Body of pancreas (tissue), 4 donors: ENCODE results near the gene CAMTA1. TPM values are rescaled to one million over a fixed set of nuclear protein-coding genes. Genes with fewer than 3 reads are reported as not detected.

Source experiments
- ATAC-seq: fragments of 150-250 bp; one replicate; pipeline ENCODE4 v1.9.1; 2016
- DNase-seq, 4 donors: peaks; one replicate each; pipeline ENCODE4 v3.0.0-alpha.2; 2019
- H3K27ac ChIP-seq, 4 donors: fragments of 200-600 bp; sonication (generic); 1 replicate in 3 of 4; 2 replicates in 1 of 4; pipeline versions ENCODE4 v1.5.1 to v1.6.1; 2016 to 2019; ENCODE audit warnings: mild to moderate bottlenecking in 1 of 4, mixed read lengths in 1 of 4, moderate library complexity in 1 of 4
- H3K27me3 ChIP-seq, 2 donors: fragments of 200-600 bp; sonication (generic); one replicate each; pipeline ENCODE4 v1.6.0; 2016; ENCODE audit warnings: mild to moderate bottlenecking in 1 of 2
- H3K36me3 ChIP-seq, 2 donors: fragments of 200-600 bp; sonication (generic); replicated peaks in 1 of 2; 2 replicates each; pipeline ENCODE4 v1.5.1; 2016; ENCODE audit warnings: low read depth in 2 of 2; ENCODE audit not compliant: insufficient read depth in 1 of 2
- H3K4me1 ChIP-seq: fragments of 200-600 bp; sonication (generic); one replicate; pipeline ENCODE4 v1.6.0; 2016
- H3K4me3 ChIP-seq, 2 donors: fragments of 200-600 bp; sonication (generic); 1 replicate in 1 of 2; 2 replicates in 1 of 2; pipeline ENCODE4 v1.5.1; 2016 to 2019
- H3K9me3 ChIP-seq, 3 donors: fragments of 200-600 bp; sonication (generic); 1 replicate in 2 of 3; 2 replicates in 1 of 3; pipeline ENCODE4 v1.5.1; 2016
- POLR2A ChIP-seq, 3 donors: fragments of 450-650 bp; IDR thresholded peaks; one replicate each; pipeline ENCODE4 v1.6.1; 2016; ENCODE audit warnings: antibody characterized with exemption in 3 of 3, mild to moderate bottlenecking in 2 of 3
- WGBS, 2 donors: methylation state at CpG; one replicate each; pipeline ENCODE4 v1.1.5; 2017; 5-methylcytosine and 5-hydroxymethylcytosine counted together
- intact Hi-C: fragments of 100-400 bp; cut with DNase I; formaldehyde crosslinking; loops from one replicate; pipeline ENCODE4 v1.15.1; 2023
- total RNA-seq, 2 donors: library from RNA; depleted of rRNA; stranded (reverse); fragments of >200 nt; gene quantifications; one replicate each; pipeline ENCODE4 v1.1.0, GENCODE V29; 2016
- TF ChIP-seq, protein P1 (sequence below), 7 experiments: fragments of 450-650 bp in 4 of 7; fragments of 200-600 bp in 3 of 7; sonication (generic) in 3 of 7; IDR thresholded peaks; one replicate each; pipeline ENCODE4 v1.5.1; 2016 to 2019; ENCODE audit warnings: antibody characterized with exemption in 7 of 7

Gene CAMTA1
- total RNA-seq, 2 donors from 2014 or later: 36.3 to 59.7 TPM

DNA sequence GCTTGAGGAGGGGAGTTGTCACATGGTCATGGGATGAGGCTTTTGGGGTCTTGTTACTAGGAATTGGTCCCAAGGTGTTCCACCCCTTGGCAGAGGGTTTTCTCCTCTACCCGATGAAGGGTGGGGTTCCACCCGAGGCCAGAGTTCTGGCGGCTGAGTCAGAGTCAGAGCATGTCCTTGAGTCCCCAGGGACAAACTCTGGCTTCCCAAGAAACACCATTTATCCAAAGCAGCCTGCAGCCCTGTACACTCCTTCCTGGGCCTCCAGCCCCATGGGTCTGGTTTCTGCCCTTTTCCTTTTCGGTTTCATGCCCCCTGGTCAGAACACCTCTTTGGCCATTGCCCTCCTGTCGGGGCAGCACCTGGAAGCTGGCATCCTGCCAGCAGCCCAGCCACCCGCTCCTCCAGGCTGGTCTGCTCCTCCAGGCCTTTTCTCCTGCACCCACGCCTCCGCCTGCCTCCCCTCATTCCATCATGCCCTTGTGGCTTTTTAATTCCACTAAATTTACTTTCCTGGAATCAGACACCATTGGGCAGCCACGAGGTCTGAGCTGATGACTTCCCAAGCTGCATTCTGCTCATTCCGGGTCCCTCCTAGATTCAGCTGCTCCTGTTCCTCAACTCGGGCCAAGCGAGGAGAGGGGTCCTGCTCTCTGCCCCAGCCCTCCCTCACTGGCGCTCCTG lies 684.1 kb downstream of the CAMTA1 start:
- Histone ChIP-seq H3K36me3 (no peaks in the 10 kb centered on the region), H3K4me3 (no peak overlapping the region), H3K9me3 (no peaks in the 10 kb centered on the region), H3K27ac (no peak overlapping the region), H3K4me1 (no peaks in the 10 kb centered on the region), H3K27me3 (no peaks in the 10 kb centered on the region)
- intact Hi-C loops: no loop called here
- WGBS, 2 donors: 56 to 73% methylated on average over 10 to 13 of the region's 13 CpGs
- TF ChIP-seq, protein P1, sequence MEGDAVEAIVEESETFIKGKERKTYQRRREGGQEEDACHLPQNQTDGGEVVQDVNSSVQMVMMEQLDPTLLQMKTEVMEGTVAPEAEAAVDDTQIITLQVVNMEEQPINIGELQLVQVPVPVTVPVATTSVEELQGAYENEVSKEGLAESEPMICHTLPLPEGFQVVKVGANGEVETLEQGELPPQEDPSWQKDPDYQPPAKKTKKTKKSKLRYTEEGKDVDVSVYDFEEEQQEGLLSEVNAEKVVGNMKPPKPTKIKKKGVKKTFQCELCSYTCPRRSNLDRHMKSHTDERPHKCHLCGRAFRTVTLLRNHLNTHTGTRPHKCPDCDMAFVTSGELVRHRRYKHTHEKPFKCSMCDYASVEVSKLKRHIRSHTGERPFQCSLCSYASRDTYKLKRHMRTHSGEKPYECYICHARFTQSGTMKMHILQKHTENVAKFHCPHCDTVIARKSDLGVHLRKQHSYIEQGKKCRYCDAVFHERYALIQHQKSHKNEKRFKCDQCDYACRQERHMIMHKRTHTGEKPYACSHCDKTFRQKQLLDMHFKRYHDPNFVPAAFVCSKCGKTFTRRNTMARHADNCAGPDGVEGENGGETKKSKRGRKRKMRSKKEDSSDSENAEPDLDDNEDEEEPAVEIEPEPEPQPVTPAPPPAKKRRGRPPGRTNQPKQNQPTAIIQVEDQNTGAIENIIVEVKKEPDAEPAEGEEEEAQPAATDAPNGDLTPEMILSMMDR (IDR thresholded peaks at IDR 0.05): no peak
- no peak for TF ChIP-seq POLR2A (IDR thresholded peaks at IDR 0.05)
- DNase-seq (peak in 2 of 4 donors; percentile 25 to 26), ATAC-seq (no peak)

DNA sequence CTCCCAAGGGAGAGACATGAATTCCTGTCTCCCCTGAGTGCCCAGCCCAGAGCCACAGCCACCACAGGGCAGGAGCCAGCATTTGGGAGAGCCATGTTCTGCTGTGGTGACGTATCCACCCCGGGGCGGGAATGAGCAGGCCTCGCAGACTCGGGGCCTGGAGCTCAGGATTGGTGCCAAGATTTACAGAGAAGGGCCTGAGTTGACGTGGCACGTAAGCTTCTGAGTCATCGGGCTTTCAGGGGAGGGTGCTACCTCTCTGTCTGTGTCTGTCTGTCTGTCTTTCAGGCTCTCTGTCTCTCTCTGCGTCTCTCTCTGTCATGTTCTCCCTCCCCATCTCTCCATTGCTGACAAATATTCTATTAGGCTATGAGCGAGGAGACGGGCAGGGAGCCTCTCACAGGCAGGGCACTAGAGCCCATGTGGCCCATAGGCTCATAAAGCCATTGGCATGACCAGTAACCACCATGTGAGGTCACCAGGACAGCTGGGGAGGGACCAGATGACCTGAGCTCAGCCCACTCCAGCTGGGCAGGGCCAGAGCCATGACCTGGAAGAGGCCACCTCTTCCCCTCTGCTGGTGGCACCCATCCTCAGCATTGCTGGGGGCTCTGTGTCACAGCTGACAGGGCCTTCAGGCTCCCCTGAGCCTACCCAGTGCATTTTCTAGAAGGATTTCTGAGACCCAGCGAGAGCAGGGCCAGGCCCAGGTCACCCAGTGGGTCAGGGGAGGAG lies 685.8 kb downstream of the CAMTA1 start:
- Histone ChIP-seq H3K4me3 (no peak overlapping the region), H3K9me3 (no peaks in the 10 kb centered on the region), H3K36me3 (no peaks in the 10 kb centered on the region), H3K27me3 (no peaks in the 10 kb centered on the region), H3K27ac (no peak overlapping the region), H3K4me1 (no peaks in the 10 kb centered on the region)
- intact Hi-C loops: no loop called here
- TF ChIP-seq, protein P1 (IDR thresholded peaks at IDR 0.05): no peak
- no peak for TF ChIP-seq POLR2A (IDR thresholded peaks at IDR 0.05)
- ATAC-seq: peak; percentile 31
- 68 to 71% methylated on average over 10 to 12 of the region's 12 CpGs for WGBS, 2 donors
- DNase-seq: peak; percentile 22 to 52 (median 36)

DNA sequence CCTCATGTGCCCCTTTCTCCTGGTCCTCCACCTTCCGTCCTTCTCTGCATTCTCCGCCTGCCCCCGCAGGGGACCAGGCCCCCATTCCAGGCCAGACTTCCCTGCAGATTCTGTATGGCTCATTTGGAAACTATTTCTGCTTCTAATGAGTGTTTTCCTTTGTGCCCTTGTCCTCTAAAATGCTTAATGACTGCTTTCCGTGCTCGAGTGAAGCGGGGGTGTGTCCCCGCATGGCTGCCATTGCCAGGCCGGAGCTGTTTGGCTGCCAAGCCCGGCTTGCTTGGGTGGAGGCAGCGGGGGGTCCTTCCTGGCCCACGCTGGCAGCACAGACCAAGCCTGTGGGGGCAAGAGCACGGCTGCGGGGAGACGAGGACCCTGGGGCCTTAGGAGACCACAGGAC lies 686.6 kb downstream of the CAMTA1 start:
- WGBS, 2 donors: 65 to 71% methylated on average over 13 to 14 of the region's 14 CpGs
- ATAC-seq: no peak
- Histone ChIP-seq H3K27ac (no peak overlapping the region), H3K9me3 (no peaks in the 10 kb centered on the region), H3K27me3 (no peaks in the 10 kb centered on the region), H3K36me3 (no peaks in the 10 kb centered on the region), H3K4me3 (no peak overlapping the region), H3K4me1 (no peaks in the 10 kb centered on the region)
- intact Hi-C loops: no loop called here
- TF ChIP-seq, protein P1 (IDR thresholded peaks at IDR 0.05): no peak
- no peak for DNase-seq

DNA sequence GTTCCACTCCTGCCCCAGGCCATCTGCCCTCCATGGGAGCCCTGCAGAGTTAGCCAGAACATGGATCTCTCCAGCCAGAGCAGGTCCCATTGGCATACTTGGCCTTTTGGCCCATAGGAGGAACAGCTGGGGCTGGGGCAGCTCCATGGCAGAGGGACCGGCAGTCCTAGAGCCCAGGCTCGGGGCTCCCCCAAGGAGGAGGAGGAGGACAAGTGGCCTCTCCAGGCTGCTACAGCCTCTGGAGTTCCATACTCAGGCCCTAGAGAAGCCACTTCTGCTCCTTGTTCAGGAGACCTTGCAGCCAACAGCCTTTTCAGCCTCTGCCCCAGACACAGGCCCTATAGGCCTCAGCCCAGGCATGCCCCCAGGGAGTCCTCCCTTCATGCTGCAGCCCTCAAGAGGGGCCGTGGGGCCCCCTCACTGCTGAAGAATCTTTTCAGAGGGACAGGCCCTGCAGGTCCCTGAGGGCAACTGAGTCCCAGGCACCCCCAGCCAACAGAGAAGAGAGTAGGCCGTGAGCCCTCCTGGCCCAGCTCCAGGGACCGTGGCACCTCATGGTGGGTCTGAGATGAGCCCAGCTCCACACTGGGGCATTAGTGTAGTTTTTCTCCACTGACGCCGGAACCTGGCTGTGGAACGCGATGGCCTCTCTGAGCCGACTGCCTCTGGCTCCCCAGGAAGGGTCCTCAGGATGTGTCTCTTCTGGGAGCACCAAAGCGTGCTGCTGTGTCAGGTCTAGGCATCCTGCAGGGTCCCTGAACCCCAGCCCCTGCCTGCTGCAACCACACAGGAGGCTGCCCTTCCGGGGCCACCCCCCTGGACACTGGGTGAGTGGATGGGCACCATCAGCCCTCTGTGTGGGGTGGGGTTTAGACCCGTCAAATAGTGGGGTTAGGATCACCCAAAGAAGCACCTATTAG lies 688.2 kb downstream of the CAMTA1 start:
- Histone ChIP-seq H3K4me3 (no peak overlapping the region), H3K36me3 (no peaks in the 10 kb centered on the region), H3K9me3 (no peaks in the 10 kb centered on the region), H3K27ac (no peak overlapping the region), H3K4me1 (no peaks in the 10 kb centered on the region), H3K27me3 (no peaks in the 10 kb centered on the region)
- ATAC-seq (no peak), DNase-seq (no peak)
- TF ChIP-seq, protein P1 (IDR thresholded peaks at IDR 0.05): no peak
- no peak for TF ChIP-seq POLR2A (IDR thresholded peaks at IDR 0.05)
- intact Hi-C loops: no loop called here
- WGBS, 2 donors: 73 to 94% methylated on average over 2 to 13 of the region's 13 CpGs
